Transverse colon (tissue), 4 donors: Measurements from ENCODE around the gene GNS. TPM values are rescaled to one million over a fixed set of nuclear protein-coding genes. Genes with fewer than 3 reads are reported as not detected.

Experiments used
- DNase-seq: peaks from one replicate; pipeline ENCODE4 v3.0.0-alpha.2; 2019
- H3K27ac ChIP-seq, 4 donors: fragments of 200-600 bp; sonication (generic); 2 replicates each; pipeline ENCODE4 v1.5.1; 2016 to 2018; ENCODE audit warnings: inconsistent platforms in 4 of 4
- H3K27me3 ChIP-seq: fragments of 200-600 bp; sonication (generic); 2 replicates; pipeline ENCODE4 v1.5.1; 2017; ENCODE audit warnings: inconsistent platforms
- H3K36me3 ChIP-seq, 4 donors: fragments of 200-600 bp; sonication (generic); 2 replicates each; pipeline ENCODE4 v1.5.1; 2017 to 2019; ENCODE audit warnings: inconsistent platforms in 4 of 4
- H3K4me1 ChIP-seq, 4 donors: fragments of 200-600 bp; sonication (generic); 2 replicates each; pipeline ENCODE4 v1.5.1; 2017 to 2020; ENCODE audit warnings: inconsistent platforms in 4 of 4
- H3K4me3 ChIP-seq, 4 donors: fragments of 200-600 bp; sonication (generic); 1 replicate in 1 of 4; 2 replicates in 3 of 4; pipeline versions ENCODE4 v1.5.1 to v1.6.1; 2017 to 2019; ENCODE audit warnings: inconsistent platforms in 4 of 4
- H3K9me3 ChIP-seq, 2 donors: fragments of 200-600 bp; sonication (generic); 2 replicates each; pipeline ENCODE4 v1.5.1; 2017 to 2019; ENCODE audit warnings: inconsistent platforms in 2 of 2
- EP300 ChIP-seq: sonication (generic); formaldehyde crosslinking; IDR thresholded peaks from one replicate; pipeline ENCODE4 v1.6.1; 2017; ENCODE audit warnings: antibody characterized with exemption, low read depth
- POLR2A ChIP-seq: fragments of 450-650 bp; IDR thresholded peaks from one replicate; pipeline ENCODE4 v1.6.1; 2016; ENCODE audit warnings: antibody characterized with exemption, mild to moderate bottlenecking, moderate library complexity
- POLR2AphosphoS5 ChIP-seq, 3 donors: sonication (generic); formaldehyde crosslinking; IDR thresholded peaks; one replicate each; pipeline ENCODE4 v1.6.1; 2016; ENCODE audit warnings: antibody characterized with exemption in 3 of 3
- WGBS, 2 donors: methylation state at CpG; one replicate each; pipeline ENCODE4 v1.1.5; 2018; ENCODE audit warnings: low coverage in 1 of 2; 5-methylcytosine and 5-hydroxymethylcytosine counted together
- in situ Hi-C, 4 donors: fragments of 200-750 bp; cut with MboI; loops; one replicate each; pipeline versions ENCODE4 v1.15.0 to v1.15.1; 2017; ENCODE audit warnings: low sequenced_read_pairs in 3 of 4, low pct_ligation_motif_present in 1 of 4, low pct_unique_long_range_greater_than_20kb in 1 of 4
- intact Hi-C: fragments of 100-400 bp; cut with DNase I; formaldehyde crosslinking; loops from one replicate; pipeline ENCODE4 v1.15.1; 2023; ENCODE audit warnings: low total_unique reads
- total RNA-seq, 4 donors: library from RNA; depleted of rRNA; stranded (reverse); fragments of >200 nt; gene quantifications; one replicate each; pipeline ENCODE4 v1.1.0, GENCODE V29; 2016
- TF ChIP-seq, protein P1 (sequence below), 5 experiments: fragments of 200-600 bp in 3 of 5; fragments of 450-650 bp in 2 of 5; sonication (generic) in 3 of 5; IDR thresholded peaks; 1 replicate in 2 of 5; 2 replicates in 3 of 5; pipeline ENCODE4 v1.5.1; 2016 to 2017; ENCODE audit warnings: antibody characterized with exemption in 5 of 5, inconsistent platforms in 3 of 5, mild to moderate bottlenecking in 2 of 5, moderate library complexity in 1 of 5

Gene GNS
- total RNA-seq, 4 donors from 2014 or later: 22.3 to 67.0 (median 48.3) TPM

DNA sequence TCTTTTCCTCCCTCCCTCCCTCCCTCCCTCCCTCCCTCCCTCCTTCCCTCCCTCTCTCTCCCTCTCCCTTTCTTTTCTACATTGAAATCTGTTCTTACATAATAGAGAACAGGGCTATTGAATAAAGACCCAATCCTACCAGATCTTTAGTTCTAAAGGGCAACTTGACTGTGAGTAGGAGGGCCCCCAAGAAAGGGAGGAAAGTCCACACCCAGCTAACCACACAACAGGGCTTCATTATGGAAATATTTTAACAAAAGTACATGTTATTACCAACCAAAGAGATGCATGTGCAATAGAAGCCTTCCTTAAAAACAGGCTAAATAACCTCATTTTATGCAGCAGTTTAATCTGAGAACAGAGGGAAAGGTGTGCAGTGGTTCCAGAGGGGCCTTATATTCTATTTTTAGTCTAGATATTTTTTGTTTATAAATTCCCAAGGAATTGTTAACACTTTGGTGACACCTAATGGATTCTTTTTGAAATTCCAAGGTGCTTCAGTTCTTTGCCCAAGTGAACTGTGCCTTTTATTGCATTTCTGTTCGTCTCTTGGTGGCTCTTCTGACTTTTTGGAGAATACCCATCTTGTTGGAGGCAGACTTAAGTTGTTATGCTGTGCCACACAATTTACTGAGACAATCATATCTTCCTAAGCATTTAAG lies 63.0 kb downstream of the GNS start:
- no peak for DNase-seq
- intact Hi-C loops (loop anchor here (5.0 kb wide), 2 partner anchors 144 to 254 kb away; no protein-coding TSS in a partner anchor), in situ Hi-C loops (loop anchor here in 2 of 4 donors (10.0 kb wide), 2 partner anchors 91 to 141 kb away; no protein-coding TSS in a partner anchor)
- TF ChIP-seq, protein P1, sequence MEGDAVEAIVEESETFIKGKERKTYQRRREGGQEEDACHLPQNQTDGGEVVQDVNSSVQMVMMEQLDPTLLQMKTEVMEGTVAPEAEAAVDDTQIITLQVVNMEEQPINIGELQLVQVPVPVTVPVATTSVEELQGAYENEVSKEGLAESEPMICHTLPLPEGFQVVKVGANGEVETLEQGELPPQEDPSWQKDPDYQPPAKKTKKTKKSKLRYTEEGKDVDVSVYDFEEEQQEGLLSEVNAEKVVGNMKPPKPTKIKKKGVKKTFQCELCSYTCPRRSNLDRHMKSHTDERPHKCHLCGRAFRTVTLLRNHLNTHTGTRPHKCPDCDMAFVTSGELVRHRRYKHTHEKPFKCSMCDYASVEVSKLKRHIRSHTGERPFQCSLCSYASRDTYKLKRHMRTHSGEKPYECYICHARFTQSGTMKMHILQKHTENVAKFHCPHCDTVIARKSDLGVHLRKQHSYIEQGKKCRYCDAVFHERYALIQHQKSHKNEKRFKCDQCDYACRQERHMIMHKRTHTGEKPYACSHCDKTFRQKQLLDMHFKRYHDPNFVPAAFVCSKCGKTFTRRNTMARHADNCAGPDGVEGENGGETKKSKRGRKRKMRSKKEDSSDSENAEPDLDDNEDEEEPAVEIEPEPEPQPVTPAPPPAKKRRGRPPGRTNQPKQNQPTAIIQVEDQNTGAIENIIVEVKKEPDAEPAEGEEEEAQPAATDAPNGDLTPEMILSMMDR (IDR thresholded peaks at IDR 0.05): peak in 4 of 5 experiments; percentile 23 to 39 (median 30)
- TF ChIP-seq POLR2AphosphoS5 (IDR thresholded peaks at IDR 0.05): no peak
- Histone ChIP-seq H3K27ac (peak overlapping the region; percentile 21 to 51 (median 34)), H3K36me3 (peaks cover 0 to 5% (median 0%) of the 10 kb centered on the region in 4 donors), H3K4me3 (no peak overlapping the region), H3K9me3 (no peaks in the 10 kb centered on the region), H3K27me3 (no peaks in the 10 kb centered on the region), H3K4me1 (peaks cover 0 to 55% (median 12%) of the 10 kb centered on the region in 4 donors)
- WGBS, 2 donors: 32 to 50% methylated on average over 1 of the region's 1 CpG

DNA sequence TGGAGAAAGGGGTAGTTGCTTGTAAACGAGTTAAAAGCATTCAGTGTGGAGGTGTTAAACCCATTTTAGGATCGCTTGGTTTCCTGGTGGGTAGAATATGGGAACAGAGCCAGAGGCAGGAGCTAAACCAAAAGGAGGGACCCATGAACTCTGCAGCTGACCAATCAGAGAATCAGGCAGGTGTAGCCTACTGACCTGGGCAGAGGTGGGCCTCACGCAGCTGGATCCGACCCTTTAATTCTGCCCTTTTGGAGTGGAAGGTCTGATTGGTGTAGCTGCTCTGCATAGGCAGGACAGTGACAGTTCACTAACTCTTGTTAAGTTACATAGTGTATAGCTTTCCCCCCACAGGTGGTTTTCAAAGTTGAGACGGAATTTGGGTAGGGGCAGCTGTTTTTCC lies 63.7 kb downstream of the GNS start:
- H3K4me1 ChIP-seq: peaks cover 0 to 55% (median 13%) of the 10 kb centered on the region in 4 donors
- peaks cover 0 to 5% (median 0%) of the 10 kb centered on the region in 4 donors for H3K36me3 ChIP-seq
- in situ Hi-C loops (loop anchor here in 2 of 4 donors (10.0 kb wide), 2 partner anchors 91 to 141 kb away; no protein-coding TSS in a partner anchor), intact Hi-C loops (loop anchor here (5.0 kb wide), 2 partner anchors 143 to 253 kb away; no protein-coding TSS in a partner anchor)
- no peaks in the 10 kb centered on the region for H3K27me3 ChIP-seq
- no peak overlapping the region for H3K4me3 ChIP-seq
- TF ChIP-seq EP300 (no peak), POLR2A (no peak)
- TF ChIP-seq, protein P1 (IDR thresholded peaks at IDR 0.05): no peak
- 62 to 76% methylated on average over 2 to 5 of the region's 5 CpGs for WGBS, 2 donors
- peak overlapping the region in 3 of 4 donors; percentile 16 to 51 (median 27) for H3K27ac ChIP-seq
- no peak for DNase-seq
- no peaks in the 10 kb centered on the region for H3K9me3 ChIP-seq

GRCh38 chr12:64694130-64695040 lies 64.8 kb downstream of the GNS start:
- Histone ChIP-seq H3K4me3 (no peak overlapping the region), H3K36me3 (peaks cover 0 to 5% (median 0%) of the 10 kb centered on the region in 4 donors), H3K27me3 (no peaks in the 10 kb centered on the region), H3K9me3 (no peaks in the 10 kb centered on the region), H3K27ac (peak overlapping the region in 3 of 4 donors; percentile 31 to 59 (median 51)), H3K4me1 (peaks cover 0 to 54% (median 13%) of the 10 kb centered on the region in 4 donors)
- TF ChIP-seq POLR2A (no peak), EP300 (no peak)
- TF ChIP-seq, protein P1 (IDR thresholded peaks at IDR 0.05): peak in 2 of 5 experiments; percentile 18 to 21
- no peak for DNase-seq
- in situ Hi-C loops (loop anchor here in 2 of 4 donors (10.0 kb wide), 2 partner anchors 90 to 140 kb away; no protein-coding TSS in a partner anchor), intact Hi-C loops (loop anchor here (5.0 kb wide), 3 partner anchors 82 to 252 kb away; partner anchors contain the start of gene RASSF3)
- WGBS, 2 donors: 77 to 83% methylated on average over 12 to 18 of the region's 18 CpGs
